Measurements from ENCODE around the gene GPR78. TPM values are rescaled to one million over a fixed set of nuclear protein-coding genes. Genes with fewer than 3 reads are reported as not detected.
"Not testable (repeated sequence)": the region's sequence is repeated elsewhere in the genome, so short reads cannot be mapped to it uniquely, and the experiment has no call there.

The GPR78 gene
- polyA plus RNA-seq, 1 donor (not counting 4 experiments of a cell fraction or from before 2014, with no cell fraction given) = not detected

GRCh38 chr4:8631896-8632295 lies 51.7 kb downstream of the GPR78 start:
- H4K20me1 ChIP-seq (ENCODE audit: control insufficient read depth, extremely low read depth, insufficient read depth, low read length); FAIRE-seq; H3K4me1 ChIP-seq (ENCODE audit: control insufficient read depth, extremely low read depth, insufficient read depth, low read length); H3K9ac ChIP-seq (ENCODE audit: control insufficient read depth, extremely low read depth, insufficient read depth, low read length); H3K9me1 ChIP-seq (ENCODE audit: control insufficient read depth, extremely low read depth, insufficient read depth, low read length); H3K4me3 ChIP-seq (ENCODE audit: control insufficient read depth in 2 of 3, extremely low read depth in 1 of 3, insufficient read depth in 2 of 3, low read depth in 1 of 3, low read length in 3 of 3); H3K79me2 ChIP-seq (ENCODE audit: control insufficient read depth, insufficient read depth, low read length); H3K4me2 ChIP-seq (ENCODE audit: control insufficient read depth, extremely low read depth, insufficient read depth, low read depth, low read length); H3K27me3 ChIP-seq (ENCODE audit: control insufficient read depth, extremely low read depth, insufficient read depth, low read length); H3K9me3 ChIP-seq (ENCODE audit: control insufficient read depth, low read depth, low read length); H2AFZ ChIP-seq (ENCODE audit: control insufficient read depth, low read length); DNase-seq (ENCODE audit: low read depth, low spot score); H3K36me3 ChIP-seq (ENCODE audit: control insufficient read depth in 2 of 2, extremely low read depth in 1 of 2, insufficient read depth in 2 of 2, low read length in 2 of 2); dilution Hi-C loops (cut with MboI; ENCODE audit: extremely low pct_ligation_motif_present, low sequenced_read_pairs); H3K27ac ChIP-seq (ENCODE audit: control insufficient read depth, insufficient read depth, low read length): not testable (repeated sequence)

- H3K79me2 ChIP-seq (ENCODE audit: control insufficient read depth, insufficient read depth, low read length); H3K27ac ChIP-seq (ENCODE audit: control insufficient read depth, insufficient read depth, low read length); DNase-seq (ENCODE audit: low read depth, low spot score); H3K9me3 ChIP-seq (ENCODE audit: control insufficient read depth, low read depth, low read length); H3K9ac ChIP-seq (ENCODE audit: control insufficient read depth, extremely low read depth, insufficient read depth, low read length); H3K9me1 ChIP-seq (ENCODE audit: control insufficient read depth, extremely low read depth, insufficient read depth, low read length); H2AFZ ChIP-seq (ENCODE audit: control insufficient read depth, low read length); H3K4me2 ChIP-seq (ENCODE audit: control insufficient read depth, extremely low read depth, insufficient read depth, low read depth, low read length); H3K4me1 ChIP-seq (ENCODE audit: control insufficient read depth, extremely low read depth, insufficient read depth, low read length); dilution Hi-C loops (cut with MboI; ENCODE audit: extremely low pct_ligation_motif_present, low sequenced_read_pairs); H3K4me3 ChIP-seq (ENCODE audit: control insufficient read depth in 2 of 3, extremely low read depth in 1 of 3, insufficient read depth in 2 of 3, low read depth in 1 of 3, low read length in 3 of 3); FAIRE-seq; H3K27me3 ChIP-seq (ENCODE audit: control insufficient read depth, extremely low read depth, insufficient read depth, low read length); H3K36me3 ChIP-seq (ENCODE audit: control insufficient read depth in 2 of 2, extremely low read depth in 1 of 2, insufficient read depth in 2 of 2, low read length in 2 of 2); H4K20me1 ChIP-seq (ENCODE audit: control insufficient read depth, extremely low read depth, insufficient read depth, low read length): not testable (repeated sequence)
Observed at GRCh38 chr4:8634773-8635172, 54.6 kb downstream of the GPR78 start.

GRCh38 chr4:8635897-8636554 lies 55.8 kb downstream of the GPR78 start:
- H2AFZ ChIP-seq (ENCODE audit: control insufficient read depth, low read length); H3K79me2 ChIP-seq (ENCODE audit: control insufficient read depth, insufficient read depth, low read length); FAIRE-seq; H3K9me3 ChIP-seq (ENCODE audit: control insufficient read depth, low read depth, low read length); H3K9me1 ChIP-seq (ENCODE audit: control insufficient read depth, extremely low read depth, insufficient read depth, low read length); H3K4me1 ChIP-seq (ENCODE audit: control insufficient read depth, extremely low read depth, insufficient read depth, low read length); H3K27ac ChIP-seq (ENCODE audit: control insufficient read depth, insufficient read depth, low read length); H3K4me3 ChIP-seq (ENCODE audit: control insufficient read depth in 2 of 3, extremely low read depth in 1 of 3, insufficient read depth in 2 of 3, low read depth in 1 of 3, low read length in 3 of 3); dilution Hi-C loops (cut with MboI; ENCODE audit: extremely low pct_ligation_motif_present, low sequenced_read_pairs); DNase-seq (ENCODE audit: low read depth, low spot score); H4K20me1 ChIP-seq (ENCODE audit: control insufficient read depth, extremely low read depth, insufficient read depth, low read length); H3K27me3 ChIP-seq (ENCODE audit: control insufficient read depth, extremely low read depth, insufficient read depth, low read length); H3K9ac ChIP-seq (ENCODE audit: control insufficient read depth, extremely low read depth, insufficient read depth, low read length); H3K36me3 ChIP-seq (ENCODE audit: control insufficient read depth in 2 of 2, extremely low read depth in 1 of 2, insufficient read depth in 2 of 2, low read length in 2 of 2); H3K4me2 ChIP-seq (ENCODE audit: control insufficient read depth, extremely low read depth, insufficient read depth, low read depth, low read length): not testable (repeated sequence)

Other genes starting within 250 kb of the GPR78 start
- 6.0 to 7.2 TPM (median 6.7 TPM) in 3 replicates for gene ACOX3, start 139.7 kb upstream of the GPR78 start, polyA plus RNA-seq
- gene TRMT44, start 139.6 kb upstream of the GPR78 start, polyA plus RNA-seq = 6.0 to 9.2 TPM (median 8.8 TPM) in 3 replicates
- gene CPZ, start 12.4 kb downstream of the GPR78 start, polyA plus RNA-seq = not detected in 3 replicates